Measurements from ENCODE around the gene ENTPD2.
"Not testable (repeated sequence)": the region's sequence is repeated elsewhere in the genome, so short reads cannot be mapped to it uniquely, and the experiment has no call there.

The ENTPD2 gene

DNA sequence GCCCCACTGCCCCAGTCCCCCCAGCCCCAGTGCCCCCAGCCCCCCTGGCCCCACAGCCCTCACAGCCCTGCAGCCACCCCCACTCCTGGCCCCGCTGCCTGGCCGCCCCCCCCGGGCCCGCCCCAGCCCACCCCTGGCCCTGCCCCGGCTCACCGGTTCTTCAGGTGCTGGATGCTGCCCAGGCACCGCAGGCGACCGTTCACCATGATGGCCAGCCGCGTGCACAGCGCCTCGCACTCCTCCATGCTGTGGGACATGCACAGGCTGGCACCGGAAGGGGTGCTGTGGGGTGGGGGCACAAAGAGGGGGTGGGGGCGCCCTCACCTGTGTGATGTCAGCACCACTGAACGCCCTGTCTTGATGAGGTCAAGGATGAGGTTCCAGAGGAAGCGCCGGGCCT lies 44.6 kb downstream of the ENTPD2 start:
- Histone ChIP-seq H3K27ac (ENCODE audit: low read depth, low read length) (no peak overlapping the region), H3K27me3 (ENCODE audit: control insufficient read depth, insufficient read depth, low read length) (no peaks in the 10 kb centered on the region; the same call in 1 of the 2 replicates), H3K9me3 (ENCODE audit: control insufficient read depth, insufficient read depth, low read depth, low read length) (peaks cover 4% of the 10 kb centered on the region; the same call in 1 of the 2 replicates), H3K4me1 (ENCODE audit: control insufficient read depth, insufficient read depth, low read length) (no peaks in the 10 kb centered on the region), H3K9ac (ENCODE audit: low read length) (no peak overlapping the region), H3K4me3 (ENCODE audit: low read depth, low read length) (no peak overlapping the region), H3K36me3 (ENCODE audit: control insufficient read depth, insufficient read depth, low read length) (peaks cover 2% of the 10 kb centered on the region; the same call in 1 of the 2 replicates)

DNA sequence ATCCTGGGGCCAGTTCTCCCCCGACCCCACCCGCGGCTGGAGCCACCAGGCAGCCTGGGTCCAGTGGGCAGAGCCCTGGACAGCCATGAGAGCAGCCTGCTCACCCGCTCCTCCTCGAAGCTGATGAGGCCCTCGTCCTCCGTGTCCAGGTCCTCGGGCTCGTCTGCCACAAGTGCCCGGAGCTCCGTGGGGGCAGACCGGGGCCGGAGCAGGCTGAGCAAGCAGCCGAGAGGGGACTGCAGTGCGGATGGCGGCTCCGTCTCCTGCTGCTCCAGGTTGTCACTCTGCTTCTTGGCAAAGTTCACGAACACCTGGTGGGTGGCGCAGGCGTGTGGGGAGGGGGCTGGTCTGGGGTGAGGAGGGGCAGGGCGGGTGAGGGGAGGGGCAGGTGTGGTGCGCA lies 45.5 kb downstream of the ENTPD2 start:
- Histone ChIP-seq H3K27ac (ENCODE audit: low read depth, low read length) (no peak overlapping the region), H3K36me3 (ENCODE audit: control insufficient read depth, insufficient read depth, low read length) (peaks cover 2% of the 10 kb centered on the region; the same call in 1 of the 2 replicates), H3K4me1 (ENCODE audit: control insufficient read depth, insufficient read depth, low read length) (no peaks in the 10 kb centered on the region), H3K27me3 (ENCODE audit: control insufficient read depth, insufficient read depth, low read length) (no peaks in the 10 kb centered on the region; the same call in 1 of the 2 replicates), H3K9ac (ENCODE audit: low read length) (no peak overlapping the region), H3K9me3 (ENCODE audit: control insufficient read depth, insufficient read depth, low read depth, low read length) (peaks cover 4% of the 10 kb centered on the region; the same call in 1 of the 2 replicates), H3K4me3 (ENCODE audit: low read depth, low read length) (no peak overlapping the region)

GRCh38 chr9:137007816-137008270 lies 46.0 kb downstream of the ENTPD2 start:
- no peak overlapping the region for H3K4me3 ChIP-seq (ENCODE audit: low read depth, low read length)
- H3K36me3 ChIP-seq (ENCODE audit: control insufficient read depth, insufficient read depth, low read length), result peaks cover 2% of the 10 kb centered on the region; the same call in 1 of the 2 replicates
- H3K4me1 ChIP-seq (ENCODE audit: control insufficient read depth, insufficient read depth, low read length), result no peaks in the 10 kb centered on the region
- no peaks in the 10 kb centered on the region; the same call in 1 of the 2 replicates for H3K27me3 ChIP-seq (ENCODE audit: control insufficient read depth, insufficient read depth, low read length)
- no peak overlapping the region for H3K9ac ChIP-seq (ENCODE audit: low read length)
- H3K9me3 ChIP-seq (ENCODE audit: control insufficient read depth, insufficient read depth, low read depth, low read length), result peaks cover 4% of the 10 kb centered on the region; the same call in 1 of the 2 replicates
- no peak overlapping the region for H3K27ac ChIP-seq (ENCODE audit: low read depth, low read length)

DNA sequence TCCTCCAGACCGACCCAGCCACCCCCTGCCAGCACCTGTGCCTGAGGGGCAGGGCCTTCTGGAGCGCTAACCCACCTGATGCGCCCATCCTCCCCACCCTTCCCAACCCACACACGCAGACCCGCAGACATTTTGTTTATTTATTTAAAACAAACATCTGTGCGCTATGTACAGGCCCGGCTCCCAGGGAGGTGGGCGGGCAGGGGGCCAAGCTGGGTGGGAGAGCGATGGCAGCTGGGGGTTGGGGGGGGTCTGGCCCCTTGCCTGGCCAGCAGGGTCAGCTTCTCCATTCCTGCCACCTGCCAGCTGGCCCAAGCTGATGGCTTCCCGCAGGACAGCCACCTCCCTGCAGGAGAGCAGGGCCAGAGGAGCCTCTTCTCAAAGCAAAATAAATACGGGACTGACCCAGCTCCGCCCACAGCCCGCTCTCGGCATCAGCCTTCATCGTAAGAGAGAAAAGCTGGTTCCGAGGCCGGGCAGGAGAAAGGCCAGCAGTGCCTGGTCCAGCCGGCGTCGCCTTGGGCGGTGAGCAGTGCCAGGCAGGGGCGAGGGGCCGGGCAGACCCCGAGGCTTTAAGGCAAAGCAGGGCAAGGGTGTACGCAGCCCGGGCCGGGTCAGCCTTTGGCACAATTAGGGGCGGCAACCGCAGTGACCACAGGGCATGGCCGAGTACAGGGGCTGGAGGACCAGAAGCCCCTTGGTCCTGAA lies 46.6 kb downstream of the ENTPD2 start:
- Histone ChIP-seq H3K27ac (ENCODE audit: low read depth, low read length) (no peak overlapping the region), H3K27me3 (ENCODE audit: control insufficient read depth, insufficient read depth, low read length) (no peaks in the 10 kb centered on the region), H3K9me3 (ENCODE audit: control insufficient read depth, insufficient read depth, low read depth, low read length) (peaks cover 4% of the 10 kb centered on the region; the same call in 1 of the 2 replicates), H3K4me1 (ENCODE audit: control insufficient read depth, insufficient read depth, low read length) (no peaks in the 10 kb centered on the region), H3K9ac (ENCODE audit: low read length) (no peak overlapping the region), H3K4me3 (ENCODE audit: low read depth, low read length) (no peak overlapping the region), H3K36me3 (ENCODE audit: control insufficient read depth, insufficient read depth, low read length) (peaks cover 2% of the 10 kb centered on the region; the same call in 1 of the 2 replicates)

GRCh38 chr9:137006116-137007003 lies 47.5 kb downstream of the ENTPD2 start:
- Histone ChIP-seq H3K9me3 (ENCODE audit: control insufficient read depth, insufficient read depth, low read depth, low read length) (peaks cover 4% of the 10 kb centered on the region; the same call in 1 of the 2 replicates), H3K36me3 (ENCODE audit: control insufficient read depth, insufficient read depth, low read length) (no peaks in the 10 kb centered on the region), H3K27ac (ENCODE audit: low read depth, low read length) (no peak overlapping the region), H3K4me3 (ENCODE audit: low read depth, low read length) (no peak overlapping the region), H3K9ac (ENCODE audit: low read length) (no peak overlapping the region), H3K4me1 (ENCODE audit: control insufficient read depth, insufficient read depth, low read length) (no peaks in the 10 kb centered on the region), H3K27me3 (ENCODE audit: control insufficient read depth, insufficient read depth, low read length) (no peaks in the 10 kb centered on the region)

- H3K27me3 ChIP-seq (ENCODE audit: control insufficient read depth, insufficient read depth, low read length); H3K9me3 ChIP-seq (ENCODE audit: control insufficient read depth, insufficient read depth, low read depth, low read length); H3K4me3 ChIP-seq (ENCODE audit: low read depth, low read length); H3K9ac ChIP-seq (ENCODE audit: low read length); H3K4me1 ChIP-seq (ENCODE audit: control insufficient read depth, insufficient read depth, low read length); H3K27ac ChIP-seq (ENCODE audit: low read depth, low read length); H3K36me3 ChIP-seq (ENCODE audit: control insufficient read depth, insufficient read depth, low read length): not testable (repeated sequence)
Measured at GRCh38 chr9:137004285-137004684, 49.6 kb downstream of the ENTPD2 start.

- no peaks in the 10 kb centered on the region for H3K27me3 ChIP-seq (ENCODE audit: control insufficient read depth, insufficient read depth, low read length)
- peaks cover 4% of the 10 kb centered on the region; the same call in 1 of the 2 replicates for H3K9me3 ChIP-seq (ENCODE audit: control insufficient read depth, insufficient read depth, low read depth, low read length)
- no peak overlapping the region for H3K9ac ChIP-seq (ENCODE audit: low read length)
- H3K4me3 ChIP-seq (ENCODE audit: low read depth, low read length), result no peak overlapping the region
- no peak overlapping the region for H3K27ac ChIP-seq (ENCODE audit: low read depth, low read length)
- H3K36me3 ChIP-seq (ENCODE audit: control insufficient read depth, insufficient read depth, low read length), result no peaks in the 10 kb centered on the region
- H3K4me1 ChIP-seq (ENCODE audit: control insufficient read depth, insufficient read depth, low read length), result no peaks in the 10 kb centered on the region
Measured at GRCh38 chr9:137002646-137003041, 51.2 kb downstream of the ENTPD2 start.

- Histone ChIP-seq H3K27me3 (ENCODE audit: control insufficient read depth, insufficient read depth, low read length) (no peaks in the 10 kb centered on the region), H3K27ac (ENCODE audit: low read depth, low read length) (no peak overlapping the region), H3K4me1 (ENCODE audit: control insufficient read depth, insufficient read depth, low read length) (peaks cover 4% of the 10 kb centered on the region; the same call in 1 of the 2 replicates), H3K4me3 (ENCODE audit: low read depth, low read length) (no peak overlapping the region), H3K9ac (ENCODE audit: low read length) (no peak overlapping the region), H3K36me3 (ENCODE audit: control insufficient read depth, insufficient read depth, low read length) (no peaks in the 10 kb centered on the region), H3K9me3 (ENCODE audit: control insufficient read depth, insufficient read depth, low read depth, low read length) (peaks cover 4% of the 10 kb centered on the region; the same call in 1 of the 2 replicates)
Measured at GRCh38 chr9:137001857-137002645, 51.8 kb downstream of the ENTPD2 start.

- no peak overlapping the region for H3K9ac ChIP-seq (ENCODE audit: low read length)
- H3K9me3 ChIP-seq (ENCODE audit: control insufficient read depth, insufficient read depth, low read depth, low read length), result peaks cover 4% of the 10 kb centered on the region; the same call in 1 of the 2 replicates
- peaks cover 16% of the 10 kb centered on the region for H3K4me1 ChIP-seq (ENCODE audit: control insufficient read depth, insufficient read depth, low read length)
- H3K27ac ChIP-seq (ENCODE audit: low read depth, low read length), result no peak overlapping the region
- no peaks in the 10 kb centered on the region for H3K36me3 ChIP-seq (ENCODE audit: control insufficient read depth, insufficient read depth, low read length)
- H3K4me3 ChIP-seq (ENCODE audit: low read depth, low read length), result no peak overlapping the region
- H3K27me3 ChIP-seq (ENCODE audit: control insufficient read depth, insufficient read depth, low read length), result peaks cover 11% of the 10 kb centered on the region
Measured at GRCh38 chr9:137000177-137000930, 53.5 kb downstream of the ENTPD2 start.
